H9 (cell line): ENCODE results near the gene AHI1. TPM values are rescaled to one million over a fixed set of nuclear protein-coding genes. Genes with fewer than 3 reads are reported as not detected.
A peak's percentile ranks its signal among the peaks of the same experiment; 100 is the strongest.

Experiments used
- DNase-seq: peaks from one replicate; pipeline ENCODE4 v3.0.0-alpha.2; 2017
- H2AFZ ChIP-seq: one replicate; pipeline ENCODE4 v1.6.1; 2013; ENCODE audit warnings: mild to moderate bottlenecking, low read length, control low read depth, moderate library complexity
- H2AK5ac ChIP-seq: 2 replicates; pipeline ENCODE4 v1.6.1; 2013; ENCODE audit warnings: low read length, control low read depth, mixed read lengths; ENCODE audit not compliant: insufficient read length
- H2BK120ac ChIP-seq: one replicate; pipeline ENCODE4 v1.6.1; 2013; ENCODE audit warnings: low read depth, mild to moderate bottlenecking, low read length, control low read depth, inconsistent platforms; ENCODE audit not compliant: poor library complexity, severe bottlenecking
- H2BK12ac ChIP-seq: 2 replicates; pipeline ENCODE4 v1.6.1; 2013; ENCODE audit warnings: low read length, control low read depth, mixed read lengths, low read depth; ENCODE audit not compliant: insufficient read length
- H2BK15ac ChIP-seq: 2 replicates; pipeline ENCODE4 v1.6.1; 2013; ENCODE audit warnings: low read depth, low read length, control low read depth
- H2BK20ac ChIP-seq: one replicate; pipeline ENCODE4 v1.6.1; 2013; ENCODE audit warnings: low read depth, mild to moderate bottlenecking, low read length, control low read depth, inconsistent platforms; ENCODE audit not compliant: poor library complexity, severe bottlenecking
- H2BK5ac ChIP-seq: 2 replicates; pipeline ENCODE4 v1.6.1; 2013; ENCODE audit warnings: low read length, control low read depth, mixed read lengths; ENCODE audit not compliant: insufficient read length
- H3K14ac ChIP-seq: 2 replicates; pipeline ENCODE4 v1.6.1; 2013; ENCODE audit warnings: low read length, control low read depth; ENCODE audit not compliant: insufficient read depth
- H3K18ac ChIP-seq: 2 replicates; pipeline ENCODE4 v1.6.1; 2013; ENCODE audit warnings: low read depth, mild to moderate bottlenecking, mixed read lengths, low read length, control low read depth; ENCODE audit not compliant: insufficient read length
- H3K23ac ChIP-seq: 2 replicates; pipeline ENCODE4 v1.6.1; 2013; ENCODE audit warnings: low read length, control low read depth, mixed read lengths, low read depth; ENCODE audit not compliant: insufficient read length
- H3K23me2 ChIP-seq: 2 replicates; pipeline ENCODE4 v1.6.1; 2013; ENCODE audit warnings: low read depth, mild to moderate bottlenecking, mixed read lengths, low read length, control low read depth; ENCODE audit not compliant: insufficient read length, poor library complexity, severe bottlenecking
- H3K27ac ChIP-seq: 2 replicates; pipeline ENCODE4 v1.5.1; 2013; ENCODE audit warnings: low read length, control low read depth, mixed read lengths, low read depth; ENCODE audit not compliant: insufficient read length
- H3K27me3 ChIP-seq: 2 replicates; pipeline ENCODE4 v1.6.1; 2013; ENCODE audit warnings: low read length, control low read depth, inconsistent platforms; ENCODE audit not compliant: insufficient read depth
- H3K4ac ChIP-seq: 2 replicates; pipeline ENCODE4 v1.6.1; 2013; ENCODE audit warnings: low read depth, mild to moderate bottlenecking, control low read depth, inconsistent platforms, low read length, moderate library complexity
- H3K4me1 ChIP-seq: 2 replicates; pipeline ENCODE4 v1.6.1; 2013; ENCODE audit warnings: low read length, control low read depth, inconsistent platforms; ENCODE audit not compliant: insufficient read depth
- H3K4me2 ChIP-seq: 2 replicates; pipeline ENCODE4 v1.6.1; 2013; ENCODE audit warnings: low read length, control low read depth, mixed read lengths; ENCODE audit not compliant: insufficient read length, insufficient read depth
- H3K56ac ChIP-seq: 2 replicates; pipeline ENCODE4 v1.6.1; 2013; ENCODE audit warnings: low read depth, mild to moderate bottlenecking, mixed read lengths, low read length, control low read depth; ENCODE audit not compliant: insufficient read length
- H3K79me1 ChIP-seq: 2 replicates; pipeline ENCODE4 v1.6.1; 2013; ENCODE audit warnings: low read depth, mild to moderate bottlenecking, moderate library complexity, low read length, control low read depth, inconsistent platforms; ENCODE audit not compliant: insufficient read depth, poor library complexity, severe bottlenecking
- H3K79me2 ChIP-seq: 2 replicates; pipeline ENCODE4 v1.6.1; 2013; ENCODE audit warnings: low read length, control low read depth, inconsistent platforms; ENCODE audit not compliant: insufficient read depth
- H3K9ac ChIP-seq: 2 replicates; pipeline ENCODE4 v1.6.1; 2013; ENCODE audit warnings: low read length, control low read depth, mixed read lengths; ENCODE audit not compliant: insufficient read length; ENCODE audit errors: extremely low read depth
- H3K9me3 ChIP-seq: one replicate; pipeline ENCODE4 v1.6.1; 2013; ENCODE audit warnings: low read depth, low read length, inconsistent platforms; ENCODE audit not compliant: control insufficient read depth
- H3T11ph ChIP-seq: one replicate; pipeline ENCODE4 v1.6.1; 2013; ENCODE audit warnings: mild to moderate bottlenecking, low read length, control low read depth, inconsistent platforms
- H4K20me1 ChIP-seq: one replicate; pipeline ENCODE4 v1.6.1; 2013; ENCODE audit not compliant: control insufficient read depth, insufficient read length, insufficient read depth
- H4K5ac ChIP-seq: 2 replicates; pipeline ENCODE4 v1.6.1; 2013; ENCODE audit warnings: low read depth, mild to moderate bottlenecking, mixed read lengths, low read length, control low read depth; ENCODE audit not compliant: insufficient read length
- H4K8ac ChIP-seq: replicated peaks from 2 replicates; pipeline ENCODE4 v1.6.1; 2013; ENCODE audit warnings: low read length, control low read depth, mixed read lengths, low read depth; ENCODE audit not compliant: insufficient read length
- H4K91ac ChIP-seq: 2 replicates; pipeline ENCODE4 v1.6.1; 2013; ENCODE audit warnings: low read depth, mild to moderate bottlenecking, moderate library complexity, mixed read lengths, low read length, control low read depth; ENCODE audit not compliant: insufficient read length
- H3K27ac Mint-ChIP-seq, 3 experiments: 2 replicates in 2 of 3; 3 replicates in 1 of 3; pipeline ENCODE4 v1.8.0; 2020 to 2021; ENCODE audit warnings: mixed read lengths in 3 of 3, mild to moderate bottlenecking in 1 of 3, moderate library complexity in 1 of 3
- H3K27me3 Mint-ChIP-seq: 2 replicates; pipeline ENCODE4 v1.8.0; 2021; ENCODE audit warnings: low read depth, mild to moderate bottlenecking, moderate library complexity, mixed read lengths
- H3K36me3 Mint-ChIP-seq, 3 experiments: 2 replicates in 2 of 3; 3 replicates in 1 of 3; pipeline ENCODE4 v1.8.0; 2020 to 2021; ENCODE audit warnings: low read depth in 3 of 3, mixed read lengths in 3 of 3; ENCODE audit not compliant: insufficient read depth in 1 of 3
- H3K4me1 Mint-ChIP-seq, 2 experiments: 2 replicates each; pipeline ENCODE4 v1.8.0; 2020; ENCODE audit warnings: mixed read lengths in 2 of 2
- H3K4me3 Mint-ChIP-seq, 2 experiments: 2 replicates in 1 of 2; 3 replicates in 1 of 2; pipeline ENCODE4 v1.8.0; 2020 to 2021; ENCODE audit warnings: mild to moderate bottlenecking in 2 of 2, mixed read lengths in 2 of 2, moderate library complexity in 1 of 2
- H3K9me3 Mint-ChIP-seq, 2 experiments: 2 replicates in 1 of 2; 3 replicates in 1 of 2; pipeline ENCODE4 v1.8.0; 2020; ENCODE audit warnings: mild to moderate bottlenecking in 2 of 2, mixed read lengths in 2 of 2, moderate library complexity in 1 of 2
- WGBS: extraction: QIAGEN DNeasy Blood & Tissue Kit; methylation state at CpG from one replicate; pipeline ENCODE4 v1.1.7; 2013; ENCODE audit warnings: missing lambda C conversion rate, low lambda C conversion rate, mixed read lengths; ENCODE audit not compliant: insufficient read length; ENCODE audit errors: extremely low coverage; 5-methylcytosine and 5-hydroxymethylcytosine counted together
- total RNA-seq: library from RNA; stranded (reverse); gene quantifications from 2 replicates; pipeline ENCODE4 v1.2.1, GENCODE V29; 2021
- TF ChIP-seq, protein P1 (sequence below): fragments of 200-600 bp; sonication (generic); conservative IDR thresholded peaks from 3 replicates; pipeline ENCODE4 v1.8.0; 2021; ENCODE audit warnings: antibody characterized with exemption, mild to moderate bottlenecking

Gene AHI1
- total RNA-seq, 1 experiment from 2014 or later, result 9.9 TPM

DNA sequence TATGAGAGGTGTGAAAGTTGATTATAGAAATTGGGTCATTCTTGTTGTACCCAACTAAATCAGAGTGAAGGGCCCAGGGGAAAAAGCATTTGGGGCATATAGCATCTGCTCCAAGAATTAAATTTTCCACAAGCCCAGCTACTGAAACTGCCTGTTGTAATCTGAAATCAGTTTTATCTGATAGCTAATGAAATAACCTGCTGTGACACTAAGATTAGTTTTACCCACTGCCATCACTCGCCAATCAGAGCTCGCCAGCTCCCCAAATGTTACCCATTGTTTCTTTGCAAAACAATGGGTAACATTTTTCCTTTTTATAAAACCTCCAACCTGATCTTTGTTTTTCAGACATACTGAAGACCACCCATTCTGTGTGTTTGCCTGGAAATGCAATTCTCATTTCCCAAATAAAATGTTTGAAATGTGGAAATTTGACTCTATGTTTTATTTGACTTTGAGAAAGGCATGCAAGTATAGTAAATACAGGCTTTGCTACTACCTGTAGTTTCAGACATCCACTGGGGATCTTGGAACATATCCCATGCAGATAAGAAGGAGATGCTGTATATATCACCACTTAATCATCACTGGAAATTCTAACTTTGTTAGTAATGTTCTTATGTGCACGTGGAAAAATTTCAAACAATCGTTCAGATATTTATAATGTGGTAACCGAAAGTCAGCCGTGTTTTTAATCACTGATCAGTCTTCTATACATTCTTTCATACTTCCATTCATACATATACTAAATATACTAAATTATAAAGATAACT is 6.3 kb upstream of the AHI1 start:
- DNase-seq, result no peak
- no peak overlapping the region for H3K18ac ChIP-seq
- H3K79me2 ChIP-seq, result no peaks in the 10 kb centered on the region
- H2AFZ ChIP-seq, result peak overlapping the region; percentile 40
- TF ChIP-seq, protein P1, sequence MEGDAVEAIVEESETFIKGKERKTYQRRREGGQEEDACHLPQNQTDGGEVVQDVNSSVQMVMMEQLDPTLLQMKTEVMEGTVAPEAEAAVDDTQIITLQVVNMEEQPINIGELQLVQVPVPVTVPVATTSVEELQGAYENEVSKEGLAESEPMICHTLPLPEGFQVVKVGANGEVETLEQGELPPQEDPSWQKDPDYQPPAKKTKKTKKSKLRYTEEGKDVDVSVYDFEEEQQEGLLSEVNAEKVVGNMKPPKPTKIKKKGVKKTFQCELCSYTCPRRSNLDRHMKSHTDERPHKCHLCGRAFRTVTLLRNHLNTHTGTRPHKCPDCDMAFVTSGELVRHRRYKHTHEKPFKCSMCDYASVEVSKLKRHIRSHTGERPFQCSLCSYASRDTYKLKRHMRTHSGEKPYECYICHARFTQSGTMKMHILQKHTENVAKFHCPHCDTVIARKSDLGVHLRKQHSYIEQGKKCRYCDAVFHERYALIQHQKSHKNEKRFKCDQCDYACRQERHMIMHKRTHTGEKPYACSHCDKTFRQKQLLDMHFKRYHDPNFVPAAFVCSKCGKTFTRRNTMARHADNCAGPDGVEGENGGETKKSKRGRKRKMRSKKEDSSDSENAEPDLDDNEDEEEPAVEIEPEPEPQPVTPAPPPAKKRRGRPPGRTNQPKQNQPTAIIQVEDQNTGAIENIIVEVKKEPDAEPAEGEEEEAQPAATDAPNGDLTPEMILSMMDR, result no peak
- H2AK5ac ChIP-seq, result no peak overlapping the region
- no peak overlapping the region for H2BK12ac ChIP-seq
- no peak overlapping the region for H2BK5ac ChIP-seq
- Mint-ChIP-seq H3K4me1 (peaks cover 19 to 24% of the 10 kb centered on the region in 2 experiments), H3K27ac (peak overlapping the region in 1 of 3 experiments; percentile 25; a peak in 1 of 7 replicates), H3K36me3 (no peaks in the 10 kb centered on the region), H3K9me3 (no peaks in the 10 kb centered on the region), H3K27me3 (no peaks in the 10 kb centered on the region), H3K4me3 (no peak overlapping the region)
- no peak overlapping the region for H4K8ac ChIP-seq
- H2BK120ac ChIP-seq, result no peak overlapping the region
- no peak overlapping the region for H4K5ac ChIP-seq
- no CpG with 5 or more reads among the region's 6 CpGs for WGBS
- no peaks in the 10 kb centered on the region for H3K27me3 ChIP-seq
- H3K4me2 ChIP-seq, result no peak overlapping the region
- no peak overlapping the region for H3K4ac ChIP-seq
- H3T11ph ChIP-seq, result no peak overlapping the region
- H3K23me2 ChIP-seq, result no peaks in the 10 kb centered on the region
- no peak overlapping the region for H2BK15ac ChIP-seq
- H3K27ac ChIP-seq, result no peak overlapping the region
- H3K9ac ChIP-seq, result no peak overlapping the region
- H4K20me1 ChIP-seq, result no peaks in the 10 kb centered on the region
- H4K91ac ChIP-seq, result no peak overlapping the region
- no peak overlapping the region for H3K23ac ChIP-seq
- no peaks in the 10 kb centered on the region for H3K9me3 ChIP-seq
- no peaks in the 10 kb centered on the region for H3K79me1 ChIP-seq
- H3K4me1 ChIP-seq, result peaks cover 4% of the 10 kb centered on the region; the same call in 1 of the 2 replicates
- H2BK20ac ChIP-seq, result no peak overlapping the region
- no peak overlapping the region for H3K14ac ChIP-seq
- H3K56ac ChIP-seq, result no peak overlapping the region
